ENCODE results near the gene ANKRD55. TPM values are rescaled to one million over a fixed set of nuclear protein-coding genes. Genes with fewer than 3 reads are reported as not detected.

The ANKRD55 gene
- total and polyA plus RNA-seq, 2 of the 8 experiments (the other 6 are each of a cell fraction or from before 2014, with no cell fraction given), result not detected

- no peak overlapping the region for H3K23ac ChIP-seq (ENCODE audit: insufficient read length)
- DNase-seq (ENCODE audit: low read depth in 1 of 2, low spot score in 2 of 2) (no peak), FAIRE-seq (no peak)
- H4K20me1 ChIP-seq (replicated peaks in 1 of 2; ENCODE audit: control insufficient read depth in 1 of 2, insufficient read depth in 2 of 2, low read length in 2 of 2), result no peaks in the 10 kb centered on the region
- no peak overlapping the region for H4K8ac ChIP-seq (ENCODE audit: extremely low read depth, insufficient read depth, low read length)
- H3K9ac ChIP-seq (replicated peaks in 1 of 4; ENCODE audit: extremely low read depth in 1 of 4, low read depth in 3 of 4, low read length in 3 of 4), result no peak overlapping the region
- H3K27me3 ChIP-seq (replicated peaks in 1 of 4; ENCODE audit: control insufficient read depth in 3 of 4, extremely low read depth in 1 of 4, insufficient read depth in 3 of 4, low read length in 3 of 4), result no peaks in the 10 kb centered on the region
- H4K91ac ChIP-seq (replicated peaks; ENCODE audit: insufficient read length, low read length), result no peak overlapping the region
- H2BK12ac ChIP-seq (ENCODE audit: low read depth, low read length), result no peak overlapping the region
- no peak overlapping the region for H3K14ac ChIP-seq (ENCODE audit: insufficient read length)
- H2BK120ac ChIP-seq (replicated peaks; ENCODE audit: low read depth, low read length), result no peak overlapping the region
- no peak overlapping the region for H2AFZ ChIP-seq (ENCODE audit: low read length)
- no peaks in the 10 kb centered on the region for H3K36me3 ChIP-seq (ENCODE audit: control insufficient read depth in 2 of 4, insufficient read depth in 4 of 4, low read length in 3 of 4)
- H3K4me1 ChIP-seq (replicated peaks in 1 of 4; ENCODE audit: control insufficient read depth in 3 of 4, insufficient read depth in 4 of 4, low read length in 3 of 4), result no peaks in the 10 kb centered on the region
- H2BK20ac ChIP-seq (ENCODE audit: low read length), result no peak overlapping the region
- CTCF ChIA-PET (ENCODE audit: partially characterized antibody), result interaction anchor here (0.8 to 1.9 kb wide), 2 partner anchors 14 to 21 kb away, joined by 3 to 6 read pairs; no protein-coding TSS in a partner anchor
- H4K5ac ChIP-seq (ENCODE audit: insufficient read length, low read depth, low read length), result no peak overlapping the region
- H3K4ac ChIP-seq (replicated peaks; ENCODE audit: insufficient read length, low read depth, low read length), result no peak overlapping the region
- POLR2A ChIA-PET (ENCODE audit: partially characterized antibody), result no interaction called here
- no peak overlapping the region for H3K4me2 ChIP-seq (ENCODE audit: insufficient read depth in 1 of 2, low read depth in 2 of 2, low read length in 2 of 2)
- H3K4me3 ChIP-seq (ENCODE audit: extremely low read depth in 1 of 4, insufficient read depth in 2 of 4, low read depth in 3 of 4, low read length in 4 of 4), result no peak overlapping the region
- H3K9me3 ChIP-seq (ENCODE audit: insufficient read depth in 2 of 2, low read depth in 1 of 2, low read length in 1 of 2), result peaks cover 4 to 7% of the 10 kb centered on the region in 2 experiments; a peak in 2 of 4 replicates
- no peak overlapping the region for H2BK15ac ChIP-seq (ENCODE audit: low read length)
- H3K56ac ChIP-seq (replicated peaks; ENCODE audit: insufficient read length, low read depth, low read length), result no peak overlapping the region
- no peaks in the 10 kb centered on the region for H3K79me1 ChIP-seq (ENCODE audit: low read depth, low read length)
- WGBS, 2 experiments (ENCODE audit: extremely low coverage in 1 of 2, insufficient coverage in 1 of 2, insufficient read length in 1 of 2, insufficient replicate concordance in 2 of 2, low coverage in 1 of 2, low lambda C conversion rate in 2 of 2, missing lambda C conversion rate in 1 of 2), result 92% methylated on average over 3 of the region's 3 CpGs; no CpG with 5 or more reads in 1 of the 2 experiments
- no peak overlapping the region for H2AK5ac ChIP-seq (ENCODE audit: low read depth, low read length)
- H2BK5ac ChIP-seq (ENCODE audit: low read depth, low read length), result no peak overlapping the region
- H3K79me2 ChIP-seq (ENCODE audit: control insufficient read depth in 1 of 2, insufficient read depth in 2 of 2, low read length in 2 of 2), result no peaks in the 10 kb centered on the region
- H3K18ac ChIP-seq (ENCODE audit: extremely low read depth, low read length), result no peak overlapping the region
- H3K23me2 ChIP-seq (ENCODE audit: low read depth, low read length), result no peaks in the 10 kb centered on the region
- no peak overlapping the region for H3K27ac ChIP-seq (ENCODE audit: low read depth, low read length)
- TF ChIP-seq TCF12 (IDR thresholded peaks at IDR 0.05; ENCODE audit: low read depth, low read length) (no peak), SP2 (IDR thresholded peaks at IDR 0.05; ENCODE audit: low read length) (no peak), EZH2 (IDR thresholded peaks at IDR 0.05; ENCODE audit: low read depth, low read length, severe bottlenecking) (no peak), TAF7 (optimal IDR thresholded peaks at IDR 0.05; ENCODE audit: borderline replicate concordance, low read depth, low read length) (no peak), KDM5A (IDR thresholded peaks at IDR 0.05; ENCODE audit: low read length) (no peak), ZNF274 (IDR thresholded peaks at IDR 0.05; ENCODE audit: borderline replicate concordance, extremely low read depth, low read length) (no peak), CHD2 (IDR thresholded peaks at IDR 0.05; ENCODE audit: low read length) (no peak), USF2 (IDR thresholded peaks at IDR 0.05; ENCODE audit: low read length) (no peak), CEBPB (IDR thresholded peaks at IDR 0.05; ENCODE audit: low read depth, low read length) (no peak), MAFK (IDR thresholded peaks at IDR 0.05; ENCODE audit: low read depth, low read length) (no peak), CBX5 (IDR thresholded peaks at IDR 0.05; ENCODE audit: low read depth, low read length) (no peak), ATF2 (IDR thresholded peaks at IDR 0.05; ENCODE audit: low read length) (no peak)
Measured at GRCh38 chr5:56250011-56250410, 16.9 kb upstream of the ANKRD55 start.
